ENCODE results near the gene GGT5.
"Not testable (repeated sequence)": the region's sequence is repeated elsewhere in the genome, so short reads cannot be mapped to it uniquely, and the experiment has no call there.

GGT5 gene

DNA sequence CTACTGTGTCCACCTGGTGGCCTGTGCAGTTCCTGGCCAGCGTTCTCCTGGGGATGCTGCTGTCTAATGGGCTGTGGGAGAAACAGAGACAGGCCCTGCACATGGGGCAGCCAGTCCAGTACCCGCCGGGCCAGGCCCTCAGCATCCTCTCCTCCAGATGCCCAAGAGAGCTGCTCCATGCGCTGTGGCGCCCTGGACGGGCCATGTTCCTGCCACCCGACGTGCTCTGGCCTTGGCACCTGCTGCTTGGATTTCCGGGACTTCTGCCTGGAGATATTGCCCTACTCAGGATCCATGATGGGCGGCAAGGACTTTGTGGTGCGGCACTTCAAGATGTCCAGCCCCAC is 62.0 kb downstream of the GGT5 start:
- DNase-seq (ENCODE audit: low spot score), result not testable (repeated sequence)

DNA sequence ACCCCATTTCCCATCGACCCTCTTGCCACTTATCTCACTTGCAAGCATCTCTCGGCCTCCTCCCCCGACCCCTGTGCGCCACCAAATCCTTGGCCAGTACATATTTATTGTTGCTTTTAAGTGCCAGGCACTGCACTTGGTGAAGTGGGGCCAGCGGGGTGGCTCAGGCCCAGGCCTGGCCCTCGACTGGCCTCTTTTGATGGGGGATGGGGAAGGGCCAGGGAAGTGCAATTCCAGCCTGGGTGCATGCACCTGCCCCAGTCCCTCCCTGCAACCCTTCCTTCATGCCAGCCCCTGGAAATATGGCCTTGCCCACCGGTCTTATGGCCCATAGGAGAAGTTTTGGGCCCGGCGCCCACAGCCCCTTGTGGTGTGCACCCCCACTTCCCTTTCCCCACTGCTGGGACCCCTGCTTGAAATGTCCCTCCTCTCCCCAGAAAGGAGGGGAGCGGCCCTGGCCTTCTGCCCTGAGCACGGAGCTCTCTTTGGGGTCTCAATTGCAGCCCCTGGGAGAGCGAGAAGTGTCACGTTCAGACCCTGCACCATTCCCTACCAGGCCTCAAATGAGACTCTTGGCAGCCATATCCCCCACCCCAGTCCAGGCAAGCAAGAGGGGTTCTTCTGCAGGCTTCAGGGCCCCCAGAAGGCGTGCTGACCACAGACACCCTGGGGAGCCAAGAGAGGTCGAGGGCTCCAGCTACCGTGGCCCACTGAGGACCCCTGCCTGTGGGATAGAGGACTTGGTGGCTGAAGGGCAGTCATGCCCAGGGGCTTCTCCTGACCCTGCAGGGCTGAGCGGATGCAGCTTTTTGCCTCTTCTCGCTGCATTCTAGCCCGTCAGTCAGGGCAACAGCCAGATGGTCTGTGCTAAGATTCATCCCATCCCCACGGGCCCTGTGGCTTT is 62.6 kb downstream of the GGT5 start:
- no peak for DNase-seq (ENCODE audit: low spot score)

DNA sequence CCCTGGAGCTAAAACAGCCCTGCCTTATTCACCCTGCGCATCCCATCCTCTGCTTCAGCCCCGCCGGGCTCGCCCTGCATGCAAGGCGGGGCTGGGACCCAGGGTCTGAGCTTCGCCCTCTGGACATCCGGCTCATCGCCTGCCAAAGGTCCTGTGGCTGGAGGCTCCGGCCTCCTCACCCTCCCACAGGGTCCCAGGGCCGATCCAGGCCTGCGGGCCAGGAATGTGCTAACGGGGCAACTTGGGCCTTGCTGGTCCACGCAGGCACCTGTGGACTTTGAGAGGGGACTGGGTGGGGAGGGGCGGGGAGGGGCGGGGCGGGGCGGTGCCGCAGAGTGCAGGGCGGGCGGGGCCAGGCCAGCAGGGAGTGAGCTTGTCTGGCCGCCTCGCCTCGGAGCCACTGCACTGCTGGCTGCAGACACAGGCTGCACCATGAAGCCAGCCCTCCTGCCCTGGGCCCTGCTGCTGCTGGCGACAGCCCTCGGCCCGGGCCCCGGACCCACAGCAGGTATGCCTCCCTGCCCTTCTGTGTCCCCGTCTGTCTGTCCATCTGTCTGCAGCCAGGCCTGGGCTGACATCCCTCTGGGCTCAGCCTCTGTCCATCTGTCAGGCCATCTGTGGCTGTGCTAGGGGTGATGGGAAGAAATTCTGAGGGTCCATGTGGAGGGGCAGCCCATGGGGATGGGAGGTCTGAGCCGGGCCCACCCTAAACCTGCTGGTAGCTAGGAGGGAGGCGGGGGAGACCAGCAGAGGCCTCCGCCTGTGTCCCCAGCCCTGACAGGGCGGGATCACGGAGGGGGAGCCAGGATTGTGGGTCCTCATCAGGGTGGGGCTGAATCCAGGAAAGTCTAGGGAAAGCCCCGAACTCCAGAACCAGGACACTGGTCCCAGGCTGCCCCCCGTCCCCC is 63.5 kb downstream of the GGT5 start, which contains the start of gene SUSD2:
SUSD2 (plus strand) TSS at position 400 of the 908 bp plus-strand sequence; CDS start at position 433, 33 bp downstream.
- DNase-seq (ENCODE audit: low spot score), result no peak

DNA sequence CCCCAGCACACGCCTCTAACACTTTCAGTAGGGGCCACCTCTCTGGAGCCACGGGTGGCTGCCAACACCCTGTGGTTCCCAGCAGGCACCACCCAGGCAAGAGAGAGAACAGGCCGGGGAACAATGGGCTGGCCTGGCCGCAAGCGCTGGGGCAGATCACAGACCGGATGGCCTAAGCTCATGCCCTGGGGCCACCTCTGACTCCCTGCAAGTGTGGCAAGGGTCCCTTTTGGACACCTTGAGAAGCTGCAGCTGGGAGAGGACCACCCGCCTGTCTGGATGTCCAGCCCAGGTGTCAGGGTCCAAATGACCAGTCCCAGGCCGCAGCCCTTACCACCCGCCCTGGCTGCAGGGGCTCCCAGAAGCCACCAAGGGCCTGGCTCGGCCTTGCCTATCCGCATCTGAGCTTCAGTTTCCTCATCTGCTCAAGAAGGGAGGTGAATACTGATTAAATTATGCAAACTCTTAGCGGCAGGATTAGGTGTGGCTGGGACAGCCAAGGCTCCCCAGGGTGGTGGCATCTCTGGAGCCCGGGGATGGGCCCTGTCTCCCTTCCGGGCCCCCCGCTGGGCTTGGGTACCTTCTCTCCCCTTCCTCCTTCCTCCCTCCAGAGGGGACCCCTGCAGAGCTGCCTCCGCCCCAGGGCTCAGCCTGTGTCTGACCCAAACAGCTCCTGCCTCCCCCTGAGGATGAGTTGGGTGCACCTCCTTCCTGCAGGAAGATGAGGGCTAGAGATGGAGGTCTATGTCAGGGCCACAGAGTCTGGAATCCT is 64.4 kb downstream of the GGT5 start:
- DNase-seq (ENCODE audit: low spot score), result no peak

DNA sequence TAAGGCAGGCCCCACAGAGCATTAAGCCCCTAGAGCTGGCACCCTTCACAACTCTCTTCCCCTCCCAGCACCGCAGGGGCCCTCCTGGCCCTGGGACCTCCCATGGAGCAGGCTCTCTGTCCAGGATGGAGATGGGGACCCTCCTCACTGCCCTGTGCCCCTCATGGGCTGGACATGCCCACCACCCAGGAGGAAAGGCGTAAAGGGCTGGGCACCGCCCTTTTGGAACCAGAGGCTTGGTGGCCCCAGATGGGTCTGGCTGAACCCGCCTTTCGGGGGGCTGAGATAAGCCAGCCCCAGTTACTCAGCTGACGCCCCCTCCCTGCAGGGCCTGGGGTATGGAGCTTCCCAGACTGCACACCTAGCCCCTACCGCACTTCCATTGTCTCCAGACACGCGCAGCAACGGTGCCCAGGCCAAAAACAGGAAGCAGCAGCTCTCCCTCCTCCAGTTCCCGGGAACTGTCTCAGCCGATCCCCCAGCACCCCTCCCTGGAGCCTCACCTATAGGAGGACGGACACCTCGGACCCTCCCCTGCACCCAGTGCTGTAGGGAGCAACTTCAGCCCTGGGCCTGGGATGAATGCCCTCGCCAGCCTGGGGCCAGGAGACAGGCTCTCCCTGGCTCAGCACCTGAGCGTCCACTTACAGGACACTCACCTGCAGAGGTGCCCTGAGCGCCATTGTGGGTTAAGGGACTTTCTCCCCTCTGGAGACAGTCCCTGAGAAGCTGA is 65.2 kb downstream of the GGT5 start:
- no peak for DNase-seq (ENCODE audit: low spot score)

DNA sequence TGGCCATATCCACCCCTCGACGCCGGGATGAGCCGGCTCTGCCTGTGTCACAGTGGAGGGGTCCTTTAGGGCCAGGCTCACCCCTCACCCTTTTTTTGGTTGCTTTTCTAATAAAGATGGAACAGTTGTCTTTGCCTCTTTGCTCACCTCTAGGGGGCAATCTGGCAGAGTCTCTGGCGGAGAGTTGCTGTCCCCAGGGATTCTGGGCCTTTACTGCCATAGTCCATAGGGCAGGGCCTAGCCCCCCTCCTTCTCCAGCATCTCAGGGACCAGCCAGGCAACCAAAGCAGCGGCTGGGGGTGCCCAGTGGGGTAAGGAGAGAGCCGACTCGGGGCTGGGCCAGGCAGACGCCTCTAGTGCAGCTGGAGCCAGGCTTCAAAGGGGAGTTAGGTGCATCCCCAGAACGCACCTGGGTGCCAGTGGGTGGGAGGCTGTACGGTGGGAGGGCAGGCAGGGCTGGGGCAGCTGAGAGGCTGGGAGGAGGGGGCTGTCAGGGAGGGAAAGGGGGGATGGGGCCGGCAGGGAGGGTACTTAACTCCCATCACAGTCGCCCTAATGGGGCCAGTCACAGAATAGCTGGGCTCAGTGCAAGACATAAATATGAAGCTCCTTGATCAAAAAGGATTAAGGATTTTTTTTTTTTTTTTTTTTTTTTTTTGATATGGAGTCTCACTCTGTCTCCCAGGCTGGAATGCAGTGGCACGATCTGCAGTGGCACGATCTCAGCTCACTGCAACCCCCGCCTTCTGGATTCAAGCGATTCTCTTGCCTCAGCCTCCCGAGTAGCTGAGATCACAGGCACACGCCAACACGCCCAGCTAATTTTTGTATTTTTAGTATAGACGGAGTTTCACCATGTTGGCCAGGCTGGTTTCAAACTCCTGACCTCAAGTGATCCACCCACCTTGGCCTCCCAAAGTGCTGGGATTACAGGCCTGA is 66.1 kb downstream of the GGT5 start:
- no peak for DNase-seq (ENCODE audit: low spot score)

DNA sequence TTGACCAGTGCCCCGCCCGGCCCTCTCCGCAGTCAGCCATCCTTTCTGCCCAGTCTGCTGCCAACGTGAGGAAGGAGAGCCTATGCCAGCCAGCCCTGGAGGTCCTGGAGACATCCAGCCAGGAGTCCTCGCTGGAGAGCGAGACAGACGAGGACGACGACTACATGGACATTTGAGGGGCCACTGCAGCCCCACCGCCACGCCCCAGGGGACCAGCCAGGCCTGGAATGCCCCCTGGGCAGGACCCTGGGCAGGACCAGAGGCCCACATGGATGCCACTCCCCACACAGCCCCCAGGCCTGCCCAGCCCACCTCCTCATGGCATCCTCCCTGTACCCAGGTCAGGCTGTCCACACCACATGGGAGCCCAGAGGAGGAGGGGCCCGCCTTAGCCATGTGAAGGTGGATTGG is 66.9 kb downstream of the GGT5 start:
- no peak for DNase-seq (ENCODE audit: low spot score)

DNA sequence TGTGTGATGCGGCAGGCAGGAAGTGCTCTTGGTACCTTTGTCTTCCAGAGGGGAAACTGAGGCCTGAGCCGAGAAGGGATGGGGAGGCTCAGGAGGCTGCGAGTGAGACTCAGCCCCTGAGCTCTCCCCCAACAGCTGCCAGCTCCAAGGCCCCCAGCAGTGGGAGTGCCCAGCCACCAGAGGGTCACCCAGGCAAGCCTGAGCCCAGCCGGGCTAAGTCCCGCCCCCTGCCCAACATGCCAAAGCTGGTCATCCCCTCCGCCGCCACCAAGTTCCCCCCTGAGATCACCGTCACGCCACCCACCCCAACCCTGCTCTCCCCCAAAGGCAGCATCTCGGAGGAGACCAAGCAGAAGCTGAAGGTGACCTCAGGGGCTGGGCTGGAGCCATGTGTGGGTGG is 67.4 kb downstream of the GGT5 start:
- no peak for DNase-seq (ENCODE audit: low spot score)

DNA sequence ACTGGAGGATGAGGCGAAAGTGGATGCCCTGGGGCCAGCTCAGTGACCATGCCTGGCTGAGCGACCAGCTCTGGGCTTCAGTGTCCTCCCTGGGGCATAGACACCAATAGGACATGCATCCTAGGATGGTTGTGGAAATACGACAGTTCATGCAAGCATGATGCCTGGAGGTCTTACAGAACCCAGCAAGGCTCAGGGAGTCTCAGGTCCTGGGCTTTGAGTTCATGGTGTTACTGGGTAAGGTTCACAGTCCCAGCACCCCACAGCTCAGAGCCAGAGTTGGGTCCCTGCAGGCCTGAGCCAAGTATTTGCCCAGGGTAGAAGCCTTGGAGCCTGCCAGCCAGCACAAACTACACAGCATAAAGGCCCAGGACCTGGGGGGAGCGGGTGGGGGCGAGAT is 67.8 kb downstream of the GGT5 start:
- no peak for DNase-seq (ENCODE audit: low spot score)

DNA sequence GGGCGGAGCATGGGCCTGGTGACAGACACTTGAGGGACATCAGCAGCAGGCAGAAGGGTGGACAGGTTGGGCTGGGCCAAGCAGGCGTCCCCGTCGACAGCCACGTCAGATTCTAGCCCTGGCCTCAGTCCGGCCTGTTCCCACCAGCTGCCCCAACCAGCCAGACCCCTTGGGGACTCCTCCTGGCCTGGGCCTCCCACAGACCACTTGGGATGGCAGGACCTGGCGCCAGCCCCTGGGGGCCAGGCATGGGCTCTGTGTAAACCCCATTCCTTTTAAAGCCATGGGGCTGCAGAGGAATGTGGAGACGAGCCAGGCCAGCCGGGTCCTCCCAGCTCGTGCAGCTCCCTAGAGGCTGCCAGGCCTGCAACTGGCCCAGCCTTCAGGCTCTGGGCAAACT is 68.3 kb downstream of the GGT5 start:
- no peak for DNase-seq (ENCODE audit: low spot score)

DNA sequence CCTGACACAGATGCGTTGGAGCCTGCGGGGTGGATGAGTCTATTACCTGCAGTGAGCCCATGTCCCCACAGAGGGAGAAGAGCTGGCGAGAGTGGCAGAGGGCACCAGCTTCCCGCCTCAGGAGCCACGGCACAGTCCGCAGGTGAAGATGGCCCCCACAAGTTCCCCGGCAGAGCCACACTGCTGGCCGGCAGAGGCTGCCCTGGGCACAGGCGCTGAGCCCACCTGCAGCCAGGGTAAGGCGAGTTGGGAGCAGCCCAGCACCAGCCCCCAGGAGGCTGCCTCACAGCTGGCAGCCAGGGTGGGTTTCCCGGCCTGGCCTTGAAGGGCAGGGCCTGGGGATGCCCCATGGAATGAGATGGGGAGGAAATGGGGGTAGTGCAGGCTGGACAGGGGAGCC is 68.8 kb downstream of the GGT5 start:
- no peak for DNase-seq (ENCODE audit: low spot score)

DNA sequence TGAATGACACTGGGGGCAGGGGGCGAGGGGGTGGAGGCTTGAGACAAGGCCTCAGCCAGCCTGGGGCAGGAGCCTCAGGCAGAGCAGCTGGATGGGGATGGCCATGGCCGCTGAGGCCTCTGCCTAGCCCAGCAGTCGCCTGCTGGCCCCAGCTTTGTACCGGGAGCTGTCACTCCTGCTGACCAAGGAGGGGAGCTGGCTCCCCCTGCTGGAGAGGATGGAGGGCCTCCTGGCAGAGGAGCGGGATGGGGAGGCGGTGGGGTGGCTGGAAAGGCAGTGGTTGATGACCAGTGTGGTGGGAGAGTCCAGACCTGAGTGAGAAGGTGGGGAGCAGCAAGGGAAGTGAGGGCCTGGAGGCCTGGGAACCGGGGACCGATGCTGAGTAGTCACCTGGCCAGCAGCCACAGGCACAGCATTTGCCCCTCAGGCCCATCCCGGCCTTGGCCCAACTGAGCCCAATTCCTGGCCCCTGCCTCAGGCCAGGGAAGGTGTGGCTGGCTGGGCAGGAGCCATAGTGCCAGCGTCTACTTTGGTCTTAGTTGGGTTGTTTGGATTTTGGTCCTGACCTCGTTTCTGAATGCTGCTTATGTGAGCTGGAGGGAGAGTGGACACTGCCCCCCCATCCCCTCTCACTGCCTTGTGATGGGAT is 69.6 kb downstream of the GGT5 start:
- peak; percentile 59 for DNase-seq (ENCODE audit: low spot score)

DNA sequence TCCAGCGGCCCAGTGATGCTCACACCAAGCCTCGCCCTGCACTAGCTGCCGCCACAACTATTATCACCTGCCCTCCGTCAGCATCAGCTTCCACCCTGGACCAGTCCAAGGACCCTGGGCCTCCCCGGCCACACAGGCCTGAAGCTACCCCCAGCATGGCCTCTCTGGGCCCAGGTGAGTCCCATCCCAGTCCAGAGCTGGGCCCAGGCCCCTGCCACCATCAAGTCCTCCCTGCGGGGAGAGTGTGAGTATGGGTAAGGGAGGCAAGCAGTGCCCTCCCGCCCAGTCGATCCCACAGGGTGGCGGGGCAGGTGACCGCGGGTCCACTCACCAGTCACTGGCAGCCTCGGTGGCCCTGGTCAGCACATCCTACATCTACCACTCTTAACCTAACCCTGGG is 73.1 kb downstream of the GGT5 start:
- DNase-seq (ENCODE audit: low spot score), result no peak

DNA sequence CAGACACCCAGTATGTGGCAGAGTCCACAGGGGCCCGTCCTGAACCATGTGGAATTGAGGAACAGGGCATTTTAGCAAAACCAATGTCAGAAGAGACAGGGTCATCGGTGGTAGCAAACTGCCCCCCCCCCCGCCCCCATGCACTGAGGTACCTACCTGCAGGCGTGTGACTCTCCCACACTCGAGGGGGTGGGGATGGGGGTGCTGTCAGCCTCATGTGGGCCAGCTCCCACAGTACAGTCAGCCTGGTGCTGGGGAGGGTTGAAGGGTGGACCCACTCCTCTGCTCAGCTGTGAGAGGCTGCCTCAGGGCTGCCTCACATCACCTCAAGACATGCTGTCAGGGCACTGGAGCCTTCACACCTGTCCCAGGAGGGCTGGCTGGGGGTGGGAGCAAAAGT is 74.2 kb downstream of the GGT5 start:
- DNase-seq (ENCODE audit: low spot score), result no peak

DNA sequence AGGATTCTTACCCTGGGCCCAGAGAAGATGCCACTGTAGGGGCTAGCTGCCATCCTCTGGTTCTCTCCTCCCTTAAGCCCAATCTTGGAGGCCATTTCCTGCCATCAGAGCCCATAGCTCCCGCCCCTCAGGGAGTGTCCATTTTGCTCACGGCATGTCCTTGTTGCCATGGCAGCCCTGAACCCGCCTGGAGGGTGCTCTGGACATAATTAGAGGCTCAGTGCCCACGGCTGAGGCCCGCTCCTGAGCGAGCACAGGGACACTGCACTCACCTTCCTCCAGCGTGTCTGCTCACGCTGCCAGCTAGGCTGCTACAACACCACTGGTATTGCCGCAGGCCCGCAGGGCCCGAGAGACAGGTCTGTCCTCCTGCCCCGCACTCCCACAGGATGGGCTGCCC is 74.7 kb downstream of the GGT5 start:
- DNase-seq (ENCODE audit: low spot score), result no peak
